HCT116 (cell line): Measurements from ENCODE around the gene RFTN1. TPM values are rescaled to one million over a fixed set of nuclear protein-coding genes. Genes with fewer than 3 reads are reported as not detected.

Experiments
- ATAC-seq: fragments of 200-7000 bp; cut with Tn5 transposase; 2 replicates; pipeline ENCODE4 v1.9.1; 2020; ENCODE audit warnings: mild to moderate bottlenecking, moderate library complexity
- BruUV-seq: library from RNA; stranded (reverse); fragments of 400-500 nt; replicated peaks from 2 replicates; lab custom pipeline; 2021; lab: Mats Ljungman, UMichigan
- CTCF ChIA-PET: fragments of 300-600 bp; sonication (Branson Sonifier 250); formaldehyde crosslinking; loops from one replicate; lab custom pipeline; 2021; ENCODE audit warnings: antibody characterized with exemption; lab: Charles Lee
- POLR2A ChIA-PET: fragments of 300-600, 350-600 bp; sonication (Branson Sonifier 250); formaldehyde crosslinking; loops from one replicate; lab custom pipeline; 2021; ENCODE audit warnings: antibody characterized with exemption; lab: Charles Lee
- RAD21 ChIA-PET, 2 experiments: fragments of 300-600 bp; sonication (Branson Sonifier 250); formaldehyde crosslinking; loops; one replicate each; lab custom pipeline; 2023; ENCODE audit warnings: low total read pairs in 2 of 2; ENCODE audit not compliant: uncharacterized antibody in 2 of 2, unreplicated experiment in 2 of 2, low non-redundant PET in 1 of 2; lab: Charles Lee
- DNase-seq: peaks from one replicate; pipeline ENCODE4 v3.0.0-alpha.2; 2010; ENCODE audit warnings: low read depth, low spot score
- H2AFZ ChIP-seq: fragments of 200-600 bp; shearing (Covaris generic), sonication (generic); 2 replicates; pipeline ENCODE4 v1.6.1; 2017; ENCODE audit warnings: low read depth, mixed run types, mixed read lengths, antibody characterized with exemption, low read length; ENCODE audit not compliant: poor library complexity, severe bottlenecking
- H3K27ac ChIP-seq: 2 replicates; pipeline ENCODE4 v1.5.1; 2012; ENCODE audit warnings: low read depth, low read length
- H3K27me3 ChIP-seq: fragments of 200-600 bp; sonication (generic); 2 replicates; pipeline ENCODE4 v1.6.1; 2016; ENCODE audit warnings: mixed run types, low read length, mixed read lengths; ENCODE audit not compliant: insufficient read depth
- H3K36me3 ChIP-seq, 2 experiments: fragments of 200-500 bp in 1 of 2; fragments of 200-600 bp in 1 of 2; sonication (Bioruptor generic) in 1 of 2; sonication (generic) in 1 of 2; 2 replicates each; pipeline versions ENCODE4 v1.5.1 to v1.6.1; 2014 to 2016; ENCODE audit warnings: low read length in 2 of 2, inconsistent platforms in 1 of 2, mixed read lengths in 1 of 2, mixed run types in 1 of 2; ENCODE audit not compliant: insufficient read depth in 2 of 2, control insufficient read depth in 1 of 2
- H3K4me1 ChIP-seq, 2 experiments: fragments of 200-600 bp in 1 of 2; sonication (generic) in 1 of 2; 2 replicates each; pipeline versions ENCODE4 v1.5.1 to v1.6.1; 2012 to 2017; ENCODE audit warnings: low read length in 2 of 2, inconsistent platforms in 1 of 2, mild to moderate bottlenecking in 1 of 2, mixed read lengths in 1 of 2, mixed run types in 1 of 2, moderate library complexity in 1 of 2; ENCODE audit not compliant: insufficient read depth in 2 of 2, control insufficient read depth in 1 of 2
- H3K4me2 ChIP-seq: fragments of 200-600 bp; sonication (generic); 2 replicates; pipeline ENCODE4 v1.6.1; 2017; ENCODE audit warnings: mixed run types, low read length, mixed read lengths
- H3K4me3 ChIP-seq, 2 experiments: fragments of 200-600 bp in 1 of 2; sonication (generic) in 1 of 2; replicated peaks in 1 of 2; 2 replicates each; pipeline ENCODE4 v1.5.1; 2011 to 2016; ENCODE audit warnings: low read length in 2 of 2, control low read depth in 1 of 2, low read depth in 1 of 2, mild to moderate bottlenecking in 1 of 2, mixed read lengths in 1 of 2, mixed run types in 1 of 2
- H3K79me2 ChIP-seq: fragments of 200-600 bp; sonication (generic); 2 replicates; pipeline ENCODE4 v1.6.1; 2017; ENCODE audit warnings: mild to moderate bottlenecking, mixed run types, low read length, moderate library complexity, mixed read lengths; ENCODE audit not compliant: insufficient read depth
- H3K9ac ChIP-seq: fragments of 200-600 bp; sonication (generic); 2 replicates; pipeline ENCODE4 v1.6.1; 2016; ENCODE audit warnings: low read length, mixed read lengths
- H3K9me2 ChIP-seq: fragments of 200-600 bp; sonication (generic), shearing (Covaris generic); 2 replicates; pipeline ENCODE4 v1.6.1; 2017; ENCODE audit warnings: mixed run types, mild to moderate bottlenecking, moderate library complexity; ENCODE audit not compliant: insufficient read depth
- H3K9me3 ChIP-seq, 2 experiments: fragments of 200-500 bp in 1 of 2; fragments of 200-600 bp in 1 of 2; sonication (Bioruptor generic) in 1 of 2; sonication (generic) in 1 of 2; 2 replicates each; pipeline ENCODE4 v1.6.1; 2014 to 2017; ENCODE audit warnings: low read length in 2 of 2, mixed read lengths in 2 of 2, inconsistent platforms in 1 of 2, low read depth in 1 of 2, mild to moderate bottlenecking in 1 of 2, mixed run types in 1 of 2, moderate library complexity in 1 of 2; ENCODE audit not compliant: control insufficient read depth in 1 of 2, insufficient read depth in 1 of 2
- H4K20me1 ChIP-seq: fragments of 200-600 bp; sonication (generic), shearing (Covaris generic); 2 replicates; pipeline ENCODE4 v1.6.1; 2017; ENCODE audit warnings: mixed run types, mild to moderate bottlenecking, moderate library complexity; ENCODE audit not compliant: insufficient read depth
- CBX3 ChIP-seq: IDR thresholded peaks from 2 replicates; pipeline ENCODE4 v1.6.1; 2012; ENCODE audit warnings: low read depth
- CEBPB ChIP-seq: IDR thresholded peaks from 2 replicates; pipeline ENCODE4 v1.6.1; 2012; ENCODE audit warnings: low read depth
- EGR1 ChIP-seq: IDR thresholded peaks from 2 replicates; pipeline ENCODE4 v1.6.1; 2012; ENCODE audit warnings: low read depth
- ELF1 ChIP-seq: IDR thresholded peaks from 2 replicates; pipeline ENCODE4 v1.6.1; 2012; ENCODE audit warnings: low read depth, borderline replicate concordance
- EZH2 ChIP-seq: fragments of 200-600 bp; sonication (generic); IDR thresholded peaks from 2 replicates; pipeline ENCODE4 v1.6.1; 2017; ENCODE audit warnings: antibody characterized with exemption, mixed run types
- EZH2phosphoT487 ChIP-seq: fragments of 200-600 bp; IDR thresholded peaks from 2 replicates; pipeline ENCODE4 v1.6.1; 2018; ENCODE audit warnings: antibody characterized with exemption, borderline replicate concordance
- FOSL1 ChIP-seq: IDR thresholded peaks from 2 replicates; pipeline ENCODE4 v1.6.1; 2012; ENCODE audit warnings: low read depth
- JUND ChIP-seq: IDR thresholded peaks from 2 replicates; pipeline ENCODE4 v1.6.1; 2012
- POLR2A ChIP-seq: IDR thresholded peaks from 2 replicates; pipeline ENCODE4 v1.7.0; 2011; ENCODE audit warnings: borderline replicate concordance; ENCODE audit not compliant: insufficient read depth, insufficient read length; ENCODE audit errors: extremely low read depth
- POLR2AphosphoS5 ChIP-seq: IDR thresholded peaks from 2 replicates; pipeline ENCODE4 v1.6.1; 2011; ENCODE audit warnings: mild to moderate bottlenecking, low read depth, low read length, moderate library complexity
- RAD21 ChIP-seq: IDR thresholded peaks from 2 replicates; pipeline ENCODE4 v1.6.1; 2012; ENCODE audit warnings: low read depth, mild to moderate bottlenecking
- REST ChIP-seq: IDR thresholded peaks from 2 replicates; pipeline ENCODE4 v1.6.1; 2012; ENCODE audit warnings: low read depth
- SIN3A ChIP-seq: IDR thresholded peaks from 2 replicates; pipeline ENCODE4 v1.6.1; 2012; ENCODE audit warnings: low read depth
- SRF ChIP-seq: IDR thresholded peaks from 2 replicates; pipeline ENCODE4 v1.6.1; 2012; ENCODE audit warnings: low read depth
- TCF7L2 ChIP-seq: IDR thresholded peaks from 2 replicates; pipeline ENCODE4 v1.7.0; 2011; ENCODE audit warnings: borderline replicate concordance, inconsistent platforms; ENCODE audit not compliant: insufficient read depth, insufficient read length; ENCODE audit errors: extremely low read depth
- YY1 ChIP-seq: IDR thresholded peaks from 2 replicates; pipeline ENCODE4 v1.6.1; 2011; ENCODE audit warnings: low read length, low read depth, moderate library complexity, mild to moderate bottlenecking; ENCODE audit not compliant: insufficient replicate concordance; ENCODE audit errors: extremely low read depth
- ZFX ChIP-seq: fragments of 450-650 bp; IDR thresholded peaks from 2 replicates; pipeline ENCODE4 v1.6.1; 2017
- intact Hi-C: fragments of 100-400 bp; cut with micrococcal nuclease; formaldehyde crosslinking; loops from 2 replicates; pipeline ENCODE4 v1.10.0; 2022
- total RNA-seq: library from RNA; stranded (reverse); gene quantifications from one replicate; pipeline ENCODE4 v1.2.1, GENCODE V29; 2021; ENCODE audit not compliant: unreplicated experiment
- TF ChIP-seq, protein P1 (sequence below): IDR thresholded peaks from 2 replicates; pipeline ENCODE4 v1.6.1; 2012
- TF ChIP-seq, protein P2 (sequence below): IDR thresholded peaks from 2 replicates; pipeline ENCODE4 v1.6.1; 2012

RFTN1 gene
- total RNA-seq, 1 experiment from 2014 or later, result 3.9 TPM

- TF ChIP-seq SRF, result no peak
Measured at GRCh38 chr3:16398648-16399047, 114.9 kb downstream of the RFTN1 start (continued).

GRCh38 chr3:16396202-16396601, 117.3 kb downstream of the RFTN1 start:
- no peaks in the 10 kb centered on the region for H3K9me3 ChIP-seq
- no peaks in the 10 kb centered on the region for H3K27me3 ChIP-seq
- no TSS peak for BruUV-seq
- no peaks in the 10 kb centered on the region for H3K4me1 ChIP-seq
- H3K27ac ChIP-seq, result no peak overlapping the region
- TF ChIP-seq ZFX (no peak), POLR2A (no peak), SIN3A (no peak), RAD21 (no peak), EZH2 (no peak), EZH2phosphoT487 (no peak), YY1 (no peak), ELF1 (no peak), POLR2AphosphoS5 (no peak), SRF (no peak), FOSL1 (no peak), JUND (no peak), CBX3 (no peak), CEBPB (no peak), TCF7L2 (no peak), REST (no peak), EGR1 (no peak)
- TF ChIP-seq, protein P1, sequence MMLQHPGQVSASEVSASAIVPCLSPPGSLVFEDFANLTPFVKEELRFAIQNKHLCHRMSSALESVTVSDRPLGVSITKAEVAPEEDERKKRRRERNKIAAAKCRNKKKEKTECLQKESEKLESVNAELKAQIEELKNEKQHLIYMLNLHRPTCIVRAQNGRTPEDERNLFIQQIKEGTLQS, result no peak
- TF ChIP-seq, protein P2, sequence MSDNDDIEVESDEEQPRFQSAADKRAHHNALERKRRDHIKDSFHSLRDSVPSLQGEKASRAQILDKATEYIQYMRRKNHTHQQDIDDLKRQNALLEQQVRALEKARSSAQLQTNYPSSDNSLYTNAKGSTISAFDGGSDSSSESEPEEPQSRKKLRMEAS, result no peak
- RAD21 ChIA-PET, result no interaction called here
- H3K9ac ChIP-seq, result no peak overlapping the region
- intact Hi-C loops, result no loop called here
- no peaks in the 10 kb centered on the region for H3K36me3 ChIP-seq
- DNase-seq (no peak), ATAC-seq (no peak)
- H2AFZ ChIP-seq, result no peak overlapping the region
- H3K4me2 ChIP-seq, result no peak overlapping the region
- no peaks in the 10 kb centered on the region for H3K79me2 ChIP-seq
- CTCF ChIA-PET, result no interaction called here
- POLR2A ChIA-PET, result no interaction called here
- H3K4me3 ChIP-seq, result no peak overlapping the region
- no peaks in the 10 kb centered on the region for H3K9me2 ChIP-seq
- no peaks in the 10 kb centered on the region; the same call in 1 of the 2 replicates for H4K20me1 ChIP-seq
